Breast epithelium (tissue), 4 donors: ENCODE data around the gene ANXA6. TPM values are rescaled to one million over a fixed set of nuclear protein-coding genes. Genes with fewer than 3 reads are reported as not detected.
A peak's percentile ranks its signal among the peaks of the same experiment; 100 is the strongest.

Source experiments
- DNase-seq, 2 donors: peaks; one replicate each; pipeline ENCODE4 v3.0.0-alpha.2; 2019; ENCODE audit warnings: low spot score in 2 of 2
- H3K27ac ChIP-seq, 2 donors: fragments of 200-600 bp; sonication (generic) in 1 of 2; one replicate each; pipeline ENCODE4 v1.5.1; 2016 to 2019; ENCODE audit warnings: mild to moderate bottlenecking in 1 of 2
- H3K27me3 ChIP-seq, 2 donors: fragments of 200-600 bp; sonication (generic) in 1 of 2; one replicate each; pipeline versions ENCODE4 v1.5.1 to v1.6.0; 2017 to 2019; ENCODE audit warnings: control low read depth in 1 of 2, mild to moderate bottlenecking in 1 of 2
- H3K36me3 ChIP-seq: fragments of 200-600 bp; one replicate; pipeline ENCODE4 v1.5.1; 2019
- H3K4me1 ChIP-seq, 2 donors: fragments of 200-600 bp; sonication (generic); one replicate each; pipeline ENCODE4 v1.5.1; 2016 to 2019; ENCODE audit warnings: control low read depth in 1 of 2
- H3K4me3 ChIP-seq, 3 donors: fragments of 200-600 bp; sonication (generic); 1 replicate in 2 of 3; 2 replicates in 1 of 3; pipeline ENCODE4 v1.5.1; 2016 to 2019; ENCODE audit warnings: mild to moderate bottlenecking in 3 of 3, moderate library complexity in 2 of 3
- H3K9me3 ChIP-seq, 2 donors: fragments of 200-600 bp; sonication (generic) in 1 of 2; one replicate each; pipeline ENCODE4 v1.5.1; 2016 to 2019; ENCODE audit warnings: control low read depth in 1 of 2
- POLR2A ChIP-seq: fragments of 450-650 bp; IDR thresholded peaks from one replicate; pipeline ENCODE4 v1.6.1; 2016; ENCODE audit warnings: antibody characterized with exemption, mild to moderate bottlenecking, moderate library complexity
- POLR2AphosphoS5 ChIP-seq, 3 donors: sonication (generic); formaldehyde crosslinking; IDR thresholded peaks; one replicate each; pipeline ENCODE4 v1.6.1; 2017; ENCODE audit warnings: antibody characterized with exemption in 3 of 3
- intact Hi-C: fragments of 100-400 bp; cut with DNase I; formaldehyde crosslinking; loops from one replicate; pipeline ENCODE4 v1.15.1; 2023; ENCODE audit warnings: low total_unique reads
- total RNA-seq, 3 donors: library from RNA; depleted of rRNA; stranded (reverse); fragments of >200 nt; gene quantifications; one replicate each; pipeline ENCODE4 v1.1.0, GENCODE V29; 2016
- TF ChIP-seq, protein P1 (sequence below), 3 donors: fragments of 450-650 bp; IDR thresholded peaks; one replicate each; pipeline ENCODE4 v1.5.1; 2016 to 2017; ENCODE audit warnings: antibody characterized with exemption in 3 of 3, mild to moderate bottlenecking in 3 of 3, moderate library complexity in 3 of 3

ANXA6 gene
- total RNA-seq, 3 donors from 2014 or later, result 206 to 320 (median 276) TPM

DNA sequence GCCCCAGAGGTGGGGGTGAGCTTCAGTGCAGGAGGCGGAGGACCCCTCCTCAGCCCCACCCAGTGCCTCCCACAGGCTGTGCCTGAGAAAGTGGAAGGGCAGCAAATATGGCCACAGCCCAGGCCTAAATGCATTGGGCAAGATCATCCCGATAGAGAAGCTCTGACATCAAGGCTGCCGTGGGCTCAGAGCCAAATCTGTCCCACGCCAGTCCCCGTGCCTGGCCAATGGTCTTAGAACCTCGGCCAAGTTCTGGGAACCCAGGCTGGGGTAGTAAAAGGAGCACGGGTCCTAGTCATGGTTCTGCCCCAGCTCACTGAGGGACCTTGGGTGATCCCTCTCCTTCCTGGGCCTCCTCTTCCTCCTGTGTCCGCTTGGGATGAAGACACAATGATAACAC, 49.0 kb downstream of the ANXA6 start:
- Histone ChIP-seq H3K9me3 (no peaks in the 10 kb centered on the region), H3K4me1 (no peaks in the 10 kb centered on the region), H3K27me3 (no peaks in the 10 kb centered on the region), H3K36me3 (no peaks in the 10 kb centered on the region), H3K4me3 (no peak overlapping the region), H3K27ac (peak overlapping the region; percentile 48 to 80)
- no peak for DNase-seq
- intact Hi-C loops, result loop anchor here (2.0 kb wide), 1 partner anchor 56 kb away; no protein-coding TSS in a partner anchor
- TF ChIP-seq POLR2AphosphoS5 (IDR thresholded peaks at IDR 0.05), result no peak
- TF ChIP-seq, protein P1, sequence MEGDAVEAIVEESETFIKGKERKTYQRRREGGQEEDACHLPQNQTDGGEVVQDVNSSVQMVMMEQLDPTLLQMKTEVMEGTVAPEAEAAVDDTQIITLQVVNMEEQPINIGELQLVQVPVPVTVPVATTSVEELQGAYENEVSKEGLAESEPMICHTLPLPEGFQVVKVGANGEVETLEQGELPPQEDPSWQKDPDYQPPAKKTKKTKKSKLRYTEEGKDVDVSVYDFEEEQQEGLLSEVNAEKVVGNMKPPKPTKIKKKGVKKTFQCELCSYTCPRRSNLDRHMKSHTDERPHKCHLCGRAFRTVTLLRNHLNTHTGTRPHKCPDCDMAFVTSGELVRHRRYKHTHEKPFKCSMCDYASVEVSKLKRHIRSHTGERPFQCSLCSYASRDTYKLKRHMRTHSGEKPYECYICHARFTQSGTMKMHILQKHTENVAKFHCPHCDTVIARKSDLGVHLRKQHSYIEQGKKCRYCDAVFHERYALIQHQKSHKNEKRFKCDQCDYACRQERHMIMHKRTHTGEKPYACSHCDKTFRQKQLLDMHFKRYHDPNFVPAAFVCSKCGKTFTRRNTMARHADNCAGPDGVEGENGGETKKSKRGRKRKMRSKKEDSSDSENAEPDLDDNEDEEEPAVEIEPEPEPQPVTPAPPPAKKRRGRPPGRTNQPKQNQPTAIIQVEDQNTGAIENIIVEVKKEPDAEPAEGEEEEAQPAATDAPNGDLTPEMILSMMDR (IDR thresholded peaks at IDR 0.05), result no peak
- no peak for TF ChIP-seq POLR2A

GRCh38 chr5:151107738-151108520, 49.6 kb downstream of the ANXA6 start:
- Histone ChIP-seq H3K27ac (peak overlapping the region; percentile 48 to 80), H3K4me1 (no peaks in the 10 kb centered on the region), H3K36me3 (no peaks in the 10 kb centered on the region), H3K27me3 (no peaks in the 10 kb centered on the region), H3K9me3 (no peaks in the 10 kb centered on the region), H3K4me3 (no peak overlapping the region)
- no peak for TF ChIP-seq POLR2AphosphoS5 (IDR thresholded peaks at IDR 0.05)
- no peak for TF ChIP-seq POLR2A
- TF ChIP-seq, protein P1 (IDR thresholded peaks at IDR 0.05), result no peak
- peak; percentile 58 to 75 for DNase-seq
- intact Hi-C loops, result loop anchor here (2.0 kb wide), 1 partner anchor 55 kb away; no protein-coding TSS in a partner anchor

DNA sequence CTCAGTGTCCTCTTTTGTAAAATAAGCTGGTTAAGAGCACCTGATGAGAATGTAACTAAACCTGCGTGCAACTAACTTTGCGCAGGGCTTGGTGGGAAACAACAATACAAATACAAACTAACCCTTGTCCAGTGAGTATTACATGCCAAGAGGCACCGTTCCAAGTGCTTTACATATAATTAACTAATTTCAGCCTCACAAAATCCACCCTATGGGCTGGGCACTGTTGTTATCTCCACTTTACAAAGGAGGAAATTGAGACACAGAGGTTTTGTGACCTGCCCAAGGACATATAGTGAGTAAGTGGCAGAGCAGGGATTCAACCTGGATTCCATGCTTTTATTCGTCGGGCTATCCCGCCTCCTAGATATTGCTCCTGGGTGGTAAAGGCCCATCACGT, 50.5 kb downstream of the ANXA6 start:
- H3K36me3 ChIP-seq, result no peaks in the 10 kb centered on the region
- no peaks in the 10 kb centered on the region for H3K4me1 ChIP-seq
- no peak for TF ChIP-seq POLR2AphosphoS5 (IDR thresholded peaks at IDR 0.05)
- no peak for TF ChIP-seq POLR2A
- TF ChIP-seq, protein P1 (IDR thresholded peaks at IDR 0.05), result no peak
- DNase-seq, result no peak
- no peaks in the 10 kb centered on the region for H3K27me3 ChIP-seq
- intact Hi-C loops, result no loop called here
- H3K27ac ChIP-seq, result no peak overlapping the region
- H3K9me3 ChIP-seq, result no peaks in the 10 kb centered on the region
- no peak overlapping the region for H3K4me3 ChIP-seq

DNA sequence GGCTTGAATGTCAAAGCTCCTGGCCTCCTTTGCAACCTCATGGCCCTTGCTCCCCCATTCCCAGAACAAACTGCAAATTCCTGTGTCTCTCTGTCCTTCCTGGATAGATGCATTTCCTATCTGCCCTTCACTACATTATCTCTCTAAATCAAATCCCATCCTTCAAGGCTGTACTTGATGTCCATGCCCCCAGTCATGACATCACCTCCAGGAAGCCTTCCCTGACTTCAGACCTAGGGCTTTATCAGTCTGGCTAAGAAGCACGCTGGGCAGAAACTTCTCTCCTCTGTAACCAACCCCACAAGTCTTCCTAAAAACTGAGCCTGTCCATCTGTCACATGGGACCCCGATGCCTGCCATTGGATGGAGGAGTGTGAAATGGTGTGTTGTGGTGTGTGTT, 51.1 kb downstream of the ANXA6 start:
- TF ChIP-seq POLR2A (no peak), POLR2AphosphoS5 (IDR thresholded peaks at IDR 0.05) (no peak)
- TF ChIP-seq, protein P1 (IDR thresholded peaks at IDR 0.05), result no peak
- Histone ChIP-seq H3K4me1 (no peaks in the 10 kb centered on the region), H3K9me3 (no peaks in the 10 kb centered on the region), H3K27ac (no peak overlapping the region), H3K4me3 (no peak overlapping the region), H3K27me3 (no peaks in the 10 kb centered on the region), H3K36me3 (no peaks in the 10 kb centered on the region)
- intact Hi-C loops, result no loop called here
- no peak for DNase-seq

DNA sequence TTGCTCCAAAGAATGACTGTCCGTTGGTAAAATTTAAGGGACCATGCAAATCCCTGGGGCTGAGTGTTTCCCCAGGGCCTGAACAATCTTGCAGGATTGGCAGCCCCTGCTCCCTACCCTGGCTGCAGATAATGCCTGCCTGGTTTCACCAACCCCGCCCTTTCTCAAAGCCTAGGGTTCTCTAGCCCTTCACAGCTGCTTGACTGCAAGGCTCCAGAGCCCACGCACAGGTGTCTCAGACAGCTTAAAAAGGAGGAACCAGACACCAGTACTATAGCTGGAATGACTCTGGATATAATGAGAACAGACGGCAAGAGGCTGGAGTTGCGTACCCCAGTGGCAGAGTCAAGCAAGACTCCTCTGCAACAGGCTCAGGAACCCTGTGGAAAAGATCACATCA, 51.5 kb downstream of the ANXA6 start:
- no peaks in the 10 kb centered on the region for H3K27me3 ChIP-seq
- TF ChIP-seq POLR2A, result no peak
- no peak for TF ChIP-seq POLR2AphosphoS5 (IDR thresholded peaks at IDR 0.05)
- TF ChIP-seq, protein P1 (IDR thresholded peaks at IDR 0.05), result no peak
- no peak for DNase-seq
- H3K4me1 ChIP-seq, result no peaks in the 10 kb centered on the region
- no peak overlapping the region for H3K27ac ChIP-seq
- intact Hi-C loops, result no loop called here
- H3K36me3 ChIP-seq, result no peaks in the 10 kb centered on the region
- no peak overlapping the region for H3K4me3 ChIP-seq
- H3K9me3 ChIP-seq, result no peaks in the 10 kb centered on the region
